ENCODE results near the gene RAPGEF5. TPM values are rescaled to one million over a fixed set of nuclear protein-coding genes. Genes with fewer than 3 reads are reported as not detected.

The RAPGEF5 gene
- total and polyA plus RNA-seq, 2 donors (not counting 3 experiments of a cell fraction or from before 2014, with no cell fraction given): 10.0 to 43.2 TPM

- no peak for FAIRE-seq
- CTCF ChIA-PET: interaction anchor here (0.9 kb wide), 1 partner anchor 77 kb away, joined by 3 read pairs; no protein-coding TSS in a partner anchor
- intact Hi-C loops (cut with micrococcal nuclease) (no loop called here), dilution Hi-C loops (cut with MboI; ENCODE audit: extremely low pct_ligation_motif_present, low sequenced_read_pairs) (no loop called here)
- H3K9me1 ChIP-seq (replicated peaks; ENCODE audit: control insufficient read depth, extremely low read depth, insufficient read depth, low read length): no peaks in the 10 kb centered on the region
- H3K9me3 ChIP-seq (replicated peaks; ENCODE audit: control insufficient read depth, insufficient read depth, low read length): no peaks in the 10 kb centered on the region
- no peak overlapping the region for H3K27ac ChIP-seq (ENCODE audit: insufficient read depth, low read depth, low read length)
- no peaks in the 10 kb centered on the region for H3K79me2 ChIP-seq (ENCODE audit: control insufficient read depth, insufficient read depth, low read length)
- H3K4me3 ChIP-seq (replicated peaks in 1 of 3; ENCODE audit: insufficient read depth in 1 of 3, low read depth in 1 of 3, low read length in 3 of 3): no peak overlapping the region
- H3K27me3 ChIP-seq (ENCODE audit: control insufficient read depth in 2 of 2, insufficient read depth in 2 of 2, low read length in 2 of 2): no peaks in the 10 kb centered on the region
- TF ChIP-seq MAX (IDR thresholded peaks at IDR 0.05; ENCODE audit: insufficient read depth, insufficient read length) (no peak), GATA2 (IDR thresholded peaks at IDR 0.05; ENCODE audit: insufficient read depth, insufficient read length, low read depth, low read length) (no peak), EZH2 (IDR thresholded peaks at IDR 0.05; ENCODE audit: borderline replicate concordance, low read depth, low read length, severe bottlenecking) (no peak), POLR2AphosphoS5 (IDR thresholded peaks at IDR 0.05; ENCODE audit: insufficient read depth, low read depth, low read length) (no peak)
- H3K4me1 ChIP-seq (ENCODE audit: control insufficient read depth, extremely low read depth, insufficient read depth, low read length): no peaks in the 10 kb centered on the region
- POLR2A ChIA-PET: no interaction called here
- no peak overlapping the region for H3K9ac ChIP-seq (replicated peaks; ENCODE audit: extremely low read depth, insufficient read depth, low read length)
- no peaks in the 10 kb centered on the region for H3K36me3 ChIP-seq (ENCODE audit: control insufficient read depth in 2 of 2, extremely low read depth in 1 of 2, insufficient read depth in 2 of 2, low read length in 2 of 2)
- DNase-seq (ENCODE audit: low read depth, low spot score): no peak
- no peak overlapping the region for H3K4me2 ChIP-seq (ENCODE audit: insufficient read depth, low read length)
- no TSS peak for BruUV-seq (replicated peaks)
- H4K20me1 ChIP-seq (replicated peaks; ENCODE audit: control insufficient read depth, extremely low read depth, insufficient read depth, low read length): no peaks in the 10 kb centered on the region
- H2AFZ ChIP-seq (ENCODE audit: low read depth, low read length): no peak overlapping the region
These were observed 18.6 kb upstream of the RAPGEF5 start for GRCh38 chr7:22375359-22376048.

- Histone ChIP-seq H3K9me1 (replicated peaks; ENCODE audit: control insufficient read depth, extremely low read depth, insufficient read depth, low read length) (no peaks in the 10 kb centered on the region), H3K79me2 (ENCODE audit: control insufficient read depth, insufficient read depth, low read length) (no peaks in the 10 kb centered on the region), H4K20me1 (replicated peaks; ENCODE audit: control insufficient read depth, extremely low read depth, insufficient read depth, low read length) (no peaks in the 10 kb centered on the region), H3K36me3 (ENCODE audit: control insufficient read depth in 2 of 2, extremely low read depth in 1 of 2, insufficient read depth in 2 of 2, low read length in 2 of 2) (no peaks in the 10 kb centered on the region), H3K27ac (ENCODE audit: insufficient read depth, low read depth, low read length) (no peak overlapping the region), H3K9me3 (replicated peaks; ENCODE audit: control insufficient read depth, insufficient read depth, low read length) (no peaks in the 10 kb centered on the region), H3K9ac (replicated peaks; ENCODE audit: extremely low read depth, insufficient read depth, low read length) (no peak overlapping the region), H3K27me3 (ENCODE audit: control insufficient read depth in 2 of 2, insufficient read depth in 2 of 2, low read length in 2 of 2) (no peaks in the 10 kb centered on the region), H3K4me2 (ENCODE audit: insufficient read depth, low read length) (no peak overlapping the region), H3K4me3 (replicated peaks in 1 of 3; ENCODE audit: insufficient read depth in 1 of 3, low read depth in 1 of 3, low read length in 3 of 3) (no peak overlapping the region), H2AFZ (ENCODE audit: low read depth, low read length) (no peak overlapping the region), H3K4me1 (ENCODE audit: control insufficient read depth, extremely low read depth, insufficient read depth, low read length) (no peaks in the 10 kb centered on the region)
- dilution Hi-C loops (cut with MboI; ENCODE audit: extremely low pct_ligation_motif_present, low sequenced_read_pairs): no loop called here
- intact Hi-C loops (cut with micrococcal nuclease): no loop called here
- ChIA-PET CTCF (interaction anchor here (0.9 to 2.0 kb wide), 3 partner anchors 8 to 9 kb away, joined by 3 to 6 read pairs (median 3); no protein-coding TSS in a partner anchor), POLR2A (no interaction called here)
- FAIRE-seq (no peak), DNase-seq (ENCODE audit: low read depth, low spot score) (no peak)
- BruUV-seq (replicated peaks): no TSS peak
- TF ChIP-seq POLR2AphosphoS5 (IDR thresholded peaks at IDR 0.05; ENCODE audit: insufficient read depth, low read depth, low read length) (no peak), GATA2 (IDR thresholded peaks at IDR 0.05; ENCODE audit: insufficient read depth, insufficient read length, low read depth, low read length) (no peak)
These were observed 17.0 kb upstream of the RAPGEF5 start for GRCh38 chr7:22373911-22374310.

Data from endothelial cell of umbilical vein (primary cell).